GM21447 (cell line): Measurements from ENCODE around the gene TSACC.
"Not testable (repeated sequence)": the region's sequence is repeated elsewhere in the genome, so short reads cannot be mapped to it uniquely, and the experiment has no call there.

Experiments
- ATAC-seq: cut with Tn5 transposase; IDR thresholded peaks from one replicate; pipeline ENCODE4 v1.9.1; 2021; ENCODE audit not compliant: unreplicated experiment

The TSACC gene

GRCh38 chr1:156346035-156346434 is 7.7 kb downstream of the TSACC start:
- ATAC-seq = not testable (repeated sequence)

GRCh38 chr1:156346636-156347035 is 8.3 kb downstream of the TSACC start:
- ATAC-seq = no peak

DNA sequence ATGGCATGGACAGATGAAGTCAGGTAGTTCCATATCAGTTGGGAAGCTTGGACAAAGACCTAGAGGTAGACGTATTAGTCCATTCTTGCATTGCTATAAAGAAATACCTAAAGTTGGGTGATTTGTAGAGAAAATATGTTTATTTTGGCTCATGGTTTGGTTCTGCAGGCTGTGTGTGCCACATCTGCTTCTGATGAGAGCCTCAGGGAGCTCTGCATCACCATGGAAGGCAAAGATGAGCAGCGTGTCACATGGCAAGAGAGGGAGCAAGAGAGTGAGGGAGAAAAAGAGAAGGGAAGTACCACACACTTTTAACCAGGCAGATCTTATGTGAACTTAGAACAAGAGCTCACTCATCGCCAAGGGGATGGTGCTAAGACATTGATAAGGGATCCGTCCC is 9.0 kb downstream of the TSACC start:
- no peak for ATAC-seq

DNA sequence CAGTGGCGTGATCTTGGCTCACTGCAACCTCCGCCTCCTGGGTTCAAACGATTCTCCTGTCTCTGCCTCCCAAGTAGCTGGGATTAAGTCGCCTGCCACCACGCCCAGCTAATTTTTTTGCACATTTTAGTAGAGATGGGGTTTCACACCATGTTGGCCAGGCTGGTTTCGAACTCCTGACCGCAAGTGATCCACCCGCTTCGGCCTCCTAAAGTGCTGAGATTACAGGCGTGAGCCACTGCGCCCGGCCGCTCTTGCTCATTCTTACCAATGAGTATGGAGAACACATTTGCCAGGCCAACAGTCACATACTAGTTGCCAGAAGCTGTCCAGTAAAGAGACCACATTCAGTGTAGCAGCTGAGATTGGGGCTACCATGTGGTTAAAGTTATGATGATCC is 14.2 kb downstream of the TSACC start:
- not testable (repeated sequence) for ATAC-seq

DNA sequence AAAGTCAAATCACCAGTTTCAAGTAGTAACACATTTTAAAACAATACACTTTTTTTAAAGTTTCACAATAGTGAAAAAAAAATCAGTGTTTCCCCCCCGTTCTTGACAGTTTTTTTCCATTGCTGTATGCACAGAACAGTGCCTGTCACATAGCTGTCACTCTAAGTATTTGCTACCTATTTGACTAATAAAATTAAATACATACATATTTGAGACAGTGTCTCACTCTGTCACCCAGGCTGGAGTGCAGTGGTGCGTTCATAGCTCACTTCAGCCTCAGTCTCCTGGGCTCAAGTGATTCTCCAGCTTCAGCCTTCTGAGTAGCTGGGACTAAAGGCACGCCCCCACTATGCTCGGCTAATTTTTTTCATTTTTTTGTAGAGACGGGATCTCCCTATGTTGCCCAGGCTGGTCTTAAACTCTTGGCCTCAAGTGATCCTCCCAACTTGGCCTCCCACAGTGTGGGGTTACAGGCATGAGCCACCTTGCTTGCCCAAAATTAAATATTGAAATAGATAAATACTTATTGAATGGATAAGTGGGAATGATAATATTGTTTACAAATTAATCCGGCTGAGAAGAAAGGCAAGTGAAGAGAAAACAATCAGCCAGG is 18.0 kb downstream of the TSACC start:
- ATAC-seq = no peak

GRCh38 chr1:156356875-156357534 is 18.7 kb downstream of the TSACC start:
- no peak for ATAC-seq

- no peak for ATAC-seq
These were observed 19.7 kb downstream of the TSACC start for GRCh38 chr1:156357977-156358376.

DNA sequence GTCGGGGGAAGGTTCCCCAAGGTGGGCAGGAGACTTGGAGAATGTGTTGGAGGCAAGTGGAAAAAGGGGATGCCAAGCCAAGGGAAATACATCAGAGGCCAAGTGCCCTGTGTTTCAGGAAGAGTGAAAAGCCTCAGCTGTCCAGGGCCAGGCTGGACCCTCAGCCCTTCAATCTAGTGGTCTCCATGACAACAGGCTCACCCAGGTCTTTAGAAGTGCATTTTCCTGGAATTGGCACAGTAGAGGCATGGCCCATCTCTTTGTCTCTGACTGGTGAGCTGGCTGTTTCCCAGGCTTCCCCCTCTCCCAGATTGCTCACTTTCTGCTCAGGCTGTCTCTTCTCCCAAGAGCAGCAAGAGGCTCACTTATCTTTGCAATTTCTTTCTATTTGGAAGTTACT is 20.3 kb downstream of the TSACC start:
- no peak for ATAC-seq

GRCh38 chr1:156359249-156359648 is 20.9 kb downstream of the TSACC start:
- ATAC-seq = no peak

DNA sequence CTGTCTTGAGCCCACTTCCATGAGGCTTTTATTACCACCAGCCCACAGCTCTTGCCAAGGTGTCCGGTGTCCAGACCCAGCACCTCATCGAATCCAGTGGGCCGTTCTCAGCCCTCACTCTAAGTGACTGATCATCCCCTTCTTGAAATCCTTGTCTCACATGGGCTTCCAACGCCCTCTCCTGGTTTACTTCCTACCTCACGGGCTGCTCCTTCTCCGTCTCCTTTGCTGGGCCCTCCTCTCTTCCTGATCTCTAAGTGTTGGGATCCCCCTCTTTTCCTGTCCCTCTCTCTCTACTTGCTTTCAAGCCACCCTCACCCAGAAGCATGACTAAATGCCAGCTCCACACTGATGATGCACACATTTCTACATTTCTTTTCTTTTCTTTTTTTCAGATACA is 21.6 kb downstream of the TSACC start:
- ATAC-seq = no peak

GRCh38 chr1:156360534-156360933 is 22.2 kb downstream of the TSACC start:
- no peak for ATAC-seq

GRCh38 chr1:156365754-156366153 is 27.4 kb downstream of the TSACC start:
- ATAC-seq = no peak

DNA sequence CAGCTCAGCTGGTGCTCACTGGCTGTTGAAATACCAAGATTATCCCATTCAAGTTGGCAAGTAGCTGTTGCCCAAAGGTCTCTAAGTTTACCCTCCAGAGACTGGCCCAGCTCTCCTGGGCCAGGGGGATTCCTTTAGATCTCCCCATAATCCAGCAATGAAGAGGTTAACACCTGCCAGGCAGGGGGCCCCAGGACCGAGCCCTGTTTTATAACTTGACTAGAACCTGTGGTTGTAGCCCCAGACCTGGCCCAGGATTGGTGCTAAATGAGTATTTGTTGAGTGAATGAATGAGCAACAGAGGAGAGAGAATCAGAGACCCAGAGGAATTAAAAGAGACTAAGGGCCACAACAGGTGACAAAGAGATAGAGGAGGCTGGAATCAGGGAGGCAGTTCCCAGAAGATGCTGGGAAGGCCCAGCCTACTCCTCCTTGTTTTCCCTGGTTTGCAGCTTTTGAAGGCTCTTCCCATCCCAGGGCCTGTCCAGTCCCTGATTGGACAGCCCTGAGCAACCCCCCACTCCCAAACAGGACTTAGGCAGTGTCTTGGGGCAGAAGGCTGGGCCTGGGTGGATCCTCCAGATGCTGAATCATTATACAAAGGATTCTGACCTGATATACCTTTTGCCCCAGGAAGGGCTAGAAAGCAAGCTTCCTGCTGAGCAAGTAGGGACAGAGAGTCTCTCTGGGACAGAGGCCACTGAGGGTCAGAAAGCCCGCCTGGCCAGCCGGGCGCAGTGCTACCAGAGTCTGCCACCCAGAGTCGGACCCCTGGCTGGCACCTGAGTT is 28.2 kb downstream of the TSACC start:
- no peak for ATAC-seq

GRCh38 chr1:156367383-156368156 is 29.2 kb downstream of the TSACC start:
- no peak for ATAC-seq

GRCh38 chr1:156368157-156368658 is 29.9 kb downstream of the TSACC start:
- ATAC-seq = no peak

DNA sequence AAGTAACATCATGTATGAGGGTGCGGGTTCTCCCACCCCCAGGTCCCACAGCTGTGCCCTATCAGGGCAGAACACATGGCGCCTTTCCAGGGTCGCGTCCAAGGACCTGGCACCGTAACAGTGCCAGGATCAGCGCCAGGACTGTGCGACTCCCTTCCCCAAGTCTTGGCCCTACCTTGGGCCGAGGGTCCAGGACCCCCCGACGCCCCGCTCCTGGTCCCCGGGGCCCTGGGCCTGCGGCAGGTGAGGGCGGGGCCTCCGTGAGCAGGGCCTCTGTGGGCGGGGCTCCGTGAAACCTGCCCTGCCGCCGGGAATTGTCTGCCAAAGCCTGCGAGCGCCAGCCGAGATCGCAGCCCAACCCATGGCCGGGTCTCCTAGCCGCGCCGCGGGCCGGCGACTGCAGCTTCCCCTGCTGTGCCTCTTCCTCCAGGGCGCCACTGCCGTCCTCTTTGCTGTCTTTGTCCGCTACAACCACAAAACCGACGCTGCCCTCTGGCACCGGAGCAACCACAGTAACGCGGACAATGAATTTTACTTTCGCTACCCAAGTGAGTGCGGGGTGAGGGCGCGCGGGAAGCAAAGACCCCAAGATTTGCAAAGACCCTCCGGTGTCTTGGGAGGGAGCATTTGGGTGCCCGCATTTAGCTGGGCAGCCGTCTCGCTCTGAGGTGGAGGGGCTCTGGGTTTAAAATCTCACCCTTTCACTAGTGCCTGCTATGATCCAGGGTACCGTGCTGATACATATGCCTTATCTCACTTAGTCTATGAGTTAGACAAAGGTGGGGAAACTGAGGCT is 30.8 kb downstream of the TSACC start, which contains the start of gene RHBG:
Gene RHBG (plus strand): TSS at position 323 of the 796 bp plus-strand sequence. CDS start 39 bp downstream, at position 362.
- ATAC-seq = no peak

DNA sequence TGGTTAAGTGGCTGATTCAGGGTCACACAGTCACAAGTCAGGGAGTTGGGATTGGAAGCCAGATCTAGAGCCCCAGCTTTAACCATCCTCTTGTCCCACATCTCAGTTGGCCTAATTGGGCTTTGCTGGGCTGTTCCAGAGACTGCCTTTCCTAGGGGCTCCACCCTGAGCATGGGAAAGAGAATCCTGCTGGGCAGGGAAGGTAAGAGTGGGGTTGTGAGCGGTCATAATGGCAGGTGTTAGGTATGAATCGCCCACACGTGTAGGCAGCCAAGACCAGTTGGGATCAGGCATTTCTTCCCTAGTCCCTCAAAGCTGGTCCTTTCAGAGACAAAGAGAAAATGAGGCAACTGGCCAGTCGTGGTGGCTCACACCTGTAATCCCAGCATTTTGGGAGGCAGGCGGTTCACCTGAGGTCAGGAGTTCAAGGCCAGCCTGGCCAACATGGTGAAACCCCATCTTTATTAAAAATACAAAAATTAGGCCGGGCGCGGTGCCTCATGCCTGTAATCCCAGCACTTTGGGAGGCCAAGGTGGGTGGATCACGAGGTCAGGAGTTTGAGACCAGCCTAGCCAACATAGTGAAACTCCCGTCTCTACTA is 31.5 kb downstream of the TSACC start:
- ATAC-seq = not testable (repeated sequence)

- no peak for ATAC-seq
These were observed 33.4 kb downstream of the TSACC start for GRCh38 chr1:156371553-156372264.

GRCh38 chr1:156372265-156372586 is 33.9 kb downstream of the TSACC start:
- ATAC-seq = no peak
